ENCODE measurements around the gene SMAD7. TPM values are rescaled to one million over a fixed set of nuclear protein-coding genes. Genes with fewer than 3 reads are reported as not detected.

The SMAD7 gene
- polyA plus RNA-seq, 3 donors = 1.4 to 9.4 (median 1.5) TPM

DNA sequence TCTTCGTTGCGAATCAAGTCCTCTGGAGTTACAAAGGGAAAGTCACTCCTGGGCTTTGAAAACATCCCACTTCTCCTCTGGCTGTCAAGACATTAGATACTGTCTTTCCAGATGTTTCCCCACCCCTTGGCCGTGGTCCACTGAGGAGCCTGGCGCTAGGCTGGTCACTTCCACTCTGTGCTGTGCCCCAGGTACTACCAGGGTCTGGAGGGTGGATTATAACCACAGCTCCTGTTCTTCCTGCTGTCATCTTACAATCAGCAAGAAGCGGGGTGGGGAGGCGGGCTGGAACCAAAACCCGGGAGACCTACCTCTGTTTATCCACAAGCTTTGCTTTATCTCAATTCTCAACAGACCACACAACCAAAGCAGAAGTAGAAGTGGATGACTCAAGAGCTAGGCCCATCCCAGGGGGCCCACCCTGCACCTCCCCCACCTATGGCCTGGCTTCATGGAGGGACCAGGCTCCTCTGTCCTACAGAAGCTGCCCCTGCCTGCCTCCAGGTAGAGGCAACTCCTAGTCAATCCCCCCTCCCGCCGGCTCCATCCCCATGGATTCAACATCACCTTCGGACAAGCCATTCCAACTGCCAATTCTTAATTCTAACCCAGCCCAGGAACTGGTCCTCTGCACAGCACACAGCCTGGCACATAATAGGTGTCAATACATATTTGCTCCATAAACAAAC, 17.8 kb downstream of the SMAD7 start:
- peak overlapping the region in 1 of 3 experiments; percentile 69 for H3K4me3 ChIP-seq (replicated peaks in 1 of 3; ENCODE audit: low read depth in 2 of 3, low read length in 3 of 3)
- H3K36me3 Mint-ChIP-seq = peaks cover 16 to 30% of the 10 kb centered on the region in 2 donors
- H3K4me1 ChIP-seq (ENCODE audit: control insufficient read depth in 1 of 2, insufficient read depth in 2 of 2, low read length in 2 of 2) = peaks cover 94 to 99% of the 10 kb centered on the region in 2 donors
- intact Hi-C loops (cut with micrococcal nuclease) = no loop called here
- WGBS (ENCODE audit: insufficient coverage) = 31% methylated on average over 8 of the region's 10 CpGs
- H3K9me3 Mint-ChIP-seq = no peaks in the 10 kb centered on the region
- peak overlapping the region; percentile 81 to 94 (median 90) for H3K27ac Mint-ChIP-seq
- H3K9me3 ChIP-seq (replicated peaks in 1 of 2; ENCODE audit: control insufficient read depth in 1 of 2, insufficient read depth in 1 of 2, low read length in 2 of 2) = no peaks in the 10 kb centered on the region
- TF ChIP-seq, protein P1, sequence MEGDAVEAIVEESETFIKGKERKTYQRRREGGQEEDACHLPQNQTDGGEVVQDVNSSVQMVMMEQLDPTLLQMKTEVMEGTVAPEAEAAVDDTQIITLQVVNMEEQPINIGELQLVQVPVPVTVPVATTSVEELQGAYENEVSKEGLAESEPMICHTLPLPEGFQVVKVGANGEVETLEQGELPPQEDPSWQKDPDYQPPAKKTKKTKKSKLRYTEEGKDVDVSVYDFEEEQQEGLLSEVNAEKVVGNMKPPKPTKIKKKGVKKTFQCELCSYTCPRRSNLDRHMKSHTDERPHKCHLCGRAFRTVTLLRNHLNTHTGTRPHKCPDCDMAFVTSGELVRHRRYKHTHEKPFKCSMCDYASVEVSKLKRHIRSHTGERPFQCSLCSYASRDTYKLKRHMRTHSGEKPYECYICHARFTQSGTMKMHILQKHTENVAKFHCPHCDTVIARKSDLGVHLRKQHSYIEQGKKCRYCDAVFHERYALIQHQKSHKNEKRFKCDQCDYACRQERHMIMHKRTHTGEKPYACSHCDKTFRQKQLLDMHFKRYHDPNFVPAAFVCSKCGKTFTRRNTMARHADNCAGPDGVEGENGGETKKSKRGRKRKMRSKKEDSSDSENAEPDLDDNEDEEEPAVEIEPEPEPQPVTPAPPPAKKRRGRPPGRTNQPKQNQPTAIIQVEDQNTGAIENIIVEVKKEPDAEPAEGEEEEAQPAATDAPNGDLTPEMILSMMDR (IDR thresholded peaks at IDR 0.05) = no peak
- H3K79me2 ChIP-seq (ENCODE audit: insufficient read depth, low read length) = peaks cover 89% of the 10 kb centered on the region
- peak overlapping the region; percentile 79 for H3K4me2 ChIP-seq (replicated peaks; ENCODE audit: extremely low read depth, low read length, poor library complexity, severe bottlenecking)
- H3K27me3 Mint-ChIP-seq (ENCODE audit: low read depth in 3 of 3) = peaks cover 0 to 2% (median 0%) of the 10 kb centered on the region in 3 donors
- no peaks in the 10 kb centered on the region for H3K36me3 ChIP-seq (replicated peaks in 1 of 2; ENCODE audit: control insufficient read depth in 1 of 2, insufficient read depth in 2 of 2, low read length in 2 of 2)
- peak overlapping the region; percentile 57 to 84 for H3K27ac ChIP-seq (ENCODE audit: low read depth in 1 of 2, low read length in 2 of 2)
- DNase-seq = peak; percentile 44 to 49 (median 47)
- H3K4me1 Mint-ChIP-seq = peaks cover 94% of the 10 kb centered on the region
- H3K9ac ChIP-seq (ENCODE audit: insufficient read depth, low read length, poor library complexity, severe bottlenecking) = peak overlapping the region; percentile 15
- no peak overlapping the region for H2AFZ ChIP-seq (ENCODE audit: insufficient read depth, low read depth, low read length, poor library complexity, severe bottlenecking)
- peak overlapping the region; percentile 45 to 61 for H3K4me3 Mint-ChIP-seq
- peaks cover 84% of the 10 kb centered on the region for H4K20me1 ChIP-seq (ENCODE audit: insufficient read depth, low read length)
- H3K27me3 ChIP-seq (ENCODE audit: control insufficient read depth in 2 of 2, insufficient read depth in 2 of 2, low read length in 2 of 2) = no peaks in the 10 kb centered on the region

DNA sequence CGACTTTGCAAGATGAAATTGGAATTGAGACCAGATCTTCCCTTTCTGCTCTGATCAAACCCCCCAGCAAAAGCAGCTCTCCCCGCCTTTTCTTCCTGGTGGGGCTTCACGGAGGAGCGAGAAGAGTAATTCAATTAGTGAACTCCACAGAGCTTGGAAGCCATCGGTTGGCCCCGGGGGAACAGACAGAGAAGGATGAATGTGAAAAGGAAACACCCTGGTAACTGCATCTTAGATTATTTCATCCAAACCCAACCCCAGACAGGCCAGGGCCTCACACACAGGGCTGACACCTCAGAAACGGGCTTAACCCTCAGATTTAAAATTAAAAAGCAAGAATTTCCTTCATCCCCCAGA, 18.3 kb downstream of the SMAD7 start:
- DNase-seq = no peak
- Histone ChIP-seq H3K27me3 (ENCODE audit: control insufficient read depth in 2 of 2, insufficient read depth in 2 of 2, low read length in 2 of 2) (no peaks in the 10 kb centered on the region), H3K4me1 (ENCODE audit: control insufficient read depth in 1 of 2, insufficient read depth in 2 of 2, low read length in 2 of 2) (peaks cover 97 to 100% of the 10 kb centered on the region in 2 donors), H3K4me2 (replicated peaks; ENCODE audit: extremely low read depth, low read length, poor library complexity, severe bottlenecking) (peak overlapping the region; percentile 79), H2AFZ (ENCODE audit: insufficient read depth, low read depth, low read length, poor library complexity, severe bottlenecking) (no peak overlapping the region), H3K9me3 (replicated peaks in 1 of 2; ENCODE audit: control insufficient read depth in 1 of 2, insufficient read depth in 1 of 2, low read length in 2 of 2) (no peaks in the 10 kb centered on the region), H3K79me2 (ENCODE audit: insufficient read depth, low read length) (peaks cover 89% of the 10 kb centered on the region), H3K4me3 (replicated peaks in 1 of 3; ENCODE audit: low read depth in 2 of 3, low read length in 3 of 3) (peak overlapping the region in 1 of 3 experiments; percentile 69), H4K20me1 (ENCODE audit: insufficient read depth, low read length) (peaks cover 82% of the 10 kb centered on the region), H3K27ac (ENCODE audit: low read depth in 1 of 2, low read length in 2 of 2) (peak overlapping the region; percentile 57 to 84), H3K9ac (ENCODE audit: insufficient read depth, low read length, poor library complexity, severe bottlenecking) (peak overlapping the region; percentile 15), H3K36me3 (replicated peaks in 1 of 2; ENCODE audit: control insufficient read depth in 1 of 2, insufficient read depth in 2 of 2, low read length in 2 of 2) (no peaks in the 10 kb centered on the region)
- peaks cover 15 to 24% of the 10 kb centered on the region in 2 donors for H3K36me3 Mint-ChIP-seq
- no peaks in the 10 kb centered on the region for H3K9me3 Mint-ChIP-seq
- TF ChIP-seq, protein P1 (IDR thresholded peaks at IDR 0.05) = no peak
- intact Hi-C loops (cut with micrococcal nuclease) = no loop called here
- peaks cover 96% of the 10 kb centered on the region for H3K4me1 Mint-ChIP-seq
- peak overlapping the region; percentile 81 to 94 (median 90) for H3K27ac Mint-ChIP-seq
- H3K4me3 Mint-ChIP-seq = peak overlapping the region; percentile 45 to 61
- WGBS (ENCODE audit: insufficient coverage) = 0% methylated on average over 1 of the region's 7 CpGs
- peaks cover 0 to 2% (median 0%) of the 10 kb centered on the region in 3 donors for H3K27me3 Mint-ChIP-seq (ENCODE audit: low read depth in 3 of 3)
